Neural progenitor cell (in vitro differentiated cells): Measurements from ENCODE around the gene MT1E.

Experiments used
- CTCF ChIP-seq: fragments of 200-600 bp; sonication (generic); IDR thresholded peaks from 2 replicates; pipeline ENCODE4 v1.5.1; 2017; ENCODE audit warnings: antibody characterized with exemption, mild to moderate bottlenecking
- EZH2 ChIP-seq: fragments of 200-600 bp; sonication (generic); IDR thresholded peaks from 2 replicates; pipeline ENCODE4 v1.6.1; 2017; ENCODE audit warnings: antibody characterized with exemption, mild to moderate bottlenecking, moderate library complexity
- EZH2phosphoT487 ChIP-seq: fragments of 200-600 bp; sonication (generic); IDR thresholded peaks from 2 replicates; pipeline ENCODE4 v1.6.1; 2017; ENCODE audit warnings: antibody characterized with exemption

- TF ChIP-seq CTCF: no peak
- no peak for TF ChIP-seq EZH2
- no peak for TF ChIP-seq EZH2phosphoT487
Observed at GRCh38 chr16:56626685-56627084, 1.1 kb downstream of the MT1E start.
